Tongue (tissue), 2 donors: ENCODE results near the gene TYMP. TPM values are rescaled to one million over a fixed set of nuclear protein-coding genes. Genes with fewer than 3 reads are reported as not detected.

Experiments used
- DNase-seq: peaks from one replicate; pipeline ENCODE4 v3.0.0-alpha.2; 2015
- total RNA-seq: library from RNA; depleted of rRNA; stranded (reverse); fragments of >200 nt; gene quantifications from one replicate; pipeline ENCODE4 v1.2.3, GENCODE V29; 2014

TYMP gene, protein sequence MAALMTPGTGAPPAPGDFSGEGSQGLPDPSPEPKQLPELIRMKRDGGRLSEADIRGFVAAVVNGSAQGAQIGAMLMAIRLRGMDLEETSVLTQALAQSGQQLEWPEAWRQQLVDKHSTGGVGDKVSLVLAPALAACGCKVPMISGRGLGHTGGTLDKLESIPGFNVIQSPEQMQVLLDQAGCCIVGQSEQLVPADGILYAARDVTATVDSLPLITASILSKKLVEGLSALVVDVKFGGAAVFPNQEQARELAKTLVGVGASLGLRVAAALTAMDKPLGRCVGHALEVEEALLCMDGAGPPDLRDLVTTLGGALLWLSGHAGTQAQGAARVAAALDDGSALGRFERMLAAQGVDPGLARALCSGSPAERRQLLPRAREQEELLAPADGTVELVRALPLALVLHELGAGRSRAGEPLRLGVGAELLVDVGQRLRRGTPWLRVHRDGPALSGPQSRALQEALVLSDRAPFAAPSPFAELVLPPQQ
- 11.0 TPM for total RNA-seq

DNA sequence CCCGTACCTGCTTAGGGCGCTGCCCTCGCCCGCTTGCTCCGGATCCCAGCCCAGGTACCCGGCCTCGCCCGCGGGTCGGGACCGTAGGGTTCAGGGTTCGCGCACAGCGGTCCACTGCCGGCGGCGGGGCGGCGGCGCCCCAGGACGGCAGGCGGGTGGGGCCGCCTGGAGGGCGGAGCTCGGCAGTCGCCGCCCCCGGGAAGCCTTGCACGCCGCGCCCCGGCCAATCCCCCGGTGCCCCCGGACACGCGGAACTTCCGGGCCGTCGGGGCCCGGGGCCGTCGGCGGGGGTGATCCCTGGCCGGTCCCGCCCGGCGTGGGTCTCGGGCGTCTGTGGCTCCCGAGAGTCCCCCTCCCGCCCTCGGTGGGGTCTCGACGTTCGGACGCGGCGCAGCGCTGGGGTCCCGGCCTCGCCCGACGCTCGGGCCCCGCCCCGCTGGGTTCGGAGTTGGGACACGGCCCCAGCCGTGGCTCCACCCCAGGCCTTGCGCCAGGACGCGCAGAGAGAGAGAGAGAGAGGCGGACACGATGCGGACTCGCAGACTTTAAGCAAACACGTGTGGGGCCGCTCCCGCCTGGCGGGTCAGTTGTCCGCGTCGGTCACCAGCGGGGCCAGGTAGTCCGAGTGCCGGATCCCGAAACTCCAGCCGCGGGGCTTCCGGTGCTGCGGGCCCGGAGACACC lies at the start of gene TYMP:
Gene TYMP, minus strand, starts transcription at position 116 of the 683 bp plus-strand sequence. CDS start 303 bp downstream, outside the sequence.
- DNase-seq, result no peak

DNA sequence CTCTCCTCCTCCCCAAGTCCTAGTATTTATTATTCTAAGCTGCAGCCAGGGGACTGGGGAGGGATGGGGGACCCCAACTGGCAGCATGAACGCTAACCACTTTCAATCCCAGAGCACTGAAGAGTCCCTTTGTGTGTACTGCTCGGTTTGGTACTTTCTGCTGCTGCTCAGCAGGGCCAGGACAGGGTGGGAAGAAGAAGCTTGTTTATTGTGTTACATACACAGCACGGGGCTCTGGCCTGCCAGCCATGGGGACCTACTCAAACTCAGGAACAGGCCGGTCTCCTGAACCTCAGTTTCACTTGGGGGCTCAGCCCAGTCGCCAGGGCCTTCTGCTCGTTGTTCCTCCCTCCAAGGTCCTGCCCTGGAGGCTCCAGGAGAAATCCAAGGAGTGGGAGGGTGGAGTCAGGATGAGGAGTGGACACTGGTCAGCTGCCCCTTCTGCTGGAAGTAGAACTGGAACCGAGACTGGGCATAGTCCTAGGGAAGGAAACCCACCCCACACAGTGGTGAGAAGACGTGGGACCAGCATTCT lies 49.0 kb upstream of the TYMP start:
- no peak for DNase-seq

DNA sequence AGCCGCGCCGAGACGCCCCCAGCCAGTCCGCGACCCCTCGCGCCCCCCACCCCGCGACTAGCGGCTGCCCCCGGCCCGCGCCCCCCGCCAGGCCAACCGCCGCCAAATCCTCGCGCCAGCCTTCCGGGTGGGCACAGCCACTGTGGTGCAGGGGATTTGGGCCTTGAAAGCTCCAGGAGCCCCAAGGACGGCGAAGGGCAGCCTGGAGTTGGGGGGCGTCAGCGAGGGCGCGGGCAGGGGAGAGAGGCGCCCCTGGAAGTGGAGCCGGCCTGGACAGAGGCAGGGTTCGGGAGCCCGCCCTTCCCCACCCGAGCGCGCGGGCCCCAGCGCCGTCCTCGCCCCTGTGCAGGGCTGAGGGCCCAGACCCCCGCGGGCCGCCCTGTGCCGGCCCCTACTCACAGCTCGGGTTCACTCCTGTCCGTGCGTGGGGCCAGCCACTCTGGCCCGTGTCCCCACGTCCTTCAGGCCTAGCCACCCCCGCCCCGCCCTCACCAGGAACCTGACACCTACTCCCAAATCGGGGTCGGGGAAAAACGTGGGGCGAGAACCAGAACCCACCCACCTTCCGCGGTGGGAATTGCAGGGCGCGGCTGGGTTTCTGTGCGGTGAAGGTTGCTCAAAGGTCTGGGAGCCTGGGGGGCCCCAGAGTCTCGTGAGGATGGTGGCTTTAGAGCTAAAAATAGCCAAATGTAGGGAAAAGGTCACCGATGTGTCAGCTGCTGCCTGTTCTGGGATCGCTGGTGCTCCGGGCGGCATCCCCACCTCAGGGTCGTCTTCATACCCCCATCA lies 48.4 kb upstream of the TYMP start, which contains the start of gene CPT1B:
Gene CPT1B, minus strand, starts transcription at position 441 of the 789 bp plus-strand sequence. CDS start 512 bp downstream, outside the sequence.
- DNase-seq, result peak; percentile 71

DNA sequence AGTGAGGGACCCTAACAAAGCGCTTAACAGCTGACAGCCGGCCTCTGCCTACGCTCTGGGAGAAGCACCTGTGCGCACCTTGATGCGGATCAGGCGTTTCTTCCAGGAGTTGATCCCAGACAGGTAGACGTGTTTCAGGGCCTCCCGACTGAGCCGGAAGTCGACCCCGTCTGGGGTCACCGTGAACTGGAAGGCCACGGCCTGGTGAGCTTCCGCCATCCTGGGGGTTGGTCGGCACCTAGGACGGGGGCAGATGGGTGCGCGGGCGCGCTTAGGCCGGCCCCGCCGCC lies 47.8 kb upstream of the TYMP start:
- no peak for DNase-seq

DNA sequence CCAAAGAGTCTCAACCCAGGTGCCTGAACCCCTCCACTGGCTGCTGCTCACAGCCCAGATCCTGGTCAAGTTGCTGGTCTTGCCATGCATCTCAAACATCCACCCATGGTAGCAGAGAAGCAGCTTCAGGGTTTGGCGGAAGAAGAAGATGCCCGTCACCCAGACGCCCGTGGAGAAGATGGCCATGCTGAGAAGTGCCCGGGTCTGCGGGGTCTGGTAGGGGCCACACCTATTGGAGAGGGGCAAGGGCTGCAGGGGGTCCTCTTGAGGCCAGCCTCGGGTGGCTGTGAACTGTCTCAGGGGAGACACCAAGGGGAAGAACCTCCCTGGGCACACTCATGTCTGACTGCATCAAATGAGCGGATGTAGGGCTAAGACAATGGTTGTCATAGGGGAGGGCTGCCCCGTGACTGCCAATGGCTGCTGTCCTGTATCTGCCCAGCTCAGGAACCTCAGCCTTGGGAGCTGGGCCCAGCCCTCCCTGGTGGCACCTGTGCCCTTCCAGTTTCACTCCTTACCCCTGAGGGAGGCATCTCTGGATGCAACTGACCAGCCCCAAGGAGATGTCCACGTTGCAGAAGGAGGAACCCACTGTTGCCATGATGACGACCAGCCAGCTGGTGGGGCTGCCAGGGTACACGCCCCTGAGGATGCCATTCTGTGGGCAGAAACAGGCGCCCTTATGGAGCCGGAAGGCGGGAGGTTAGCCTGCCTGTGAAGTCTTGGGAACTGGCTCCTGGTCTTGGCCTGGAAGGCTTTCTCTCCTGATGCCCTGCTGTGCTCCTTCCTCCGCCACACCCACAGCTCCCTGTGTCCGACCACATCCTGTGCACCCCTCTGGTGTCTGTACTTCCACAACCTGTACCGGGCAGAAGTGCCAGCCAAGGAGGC lies 47.2 kb upstream of the TYMP start:
- DNase-seq, result no peak

DNA sequence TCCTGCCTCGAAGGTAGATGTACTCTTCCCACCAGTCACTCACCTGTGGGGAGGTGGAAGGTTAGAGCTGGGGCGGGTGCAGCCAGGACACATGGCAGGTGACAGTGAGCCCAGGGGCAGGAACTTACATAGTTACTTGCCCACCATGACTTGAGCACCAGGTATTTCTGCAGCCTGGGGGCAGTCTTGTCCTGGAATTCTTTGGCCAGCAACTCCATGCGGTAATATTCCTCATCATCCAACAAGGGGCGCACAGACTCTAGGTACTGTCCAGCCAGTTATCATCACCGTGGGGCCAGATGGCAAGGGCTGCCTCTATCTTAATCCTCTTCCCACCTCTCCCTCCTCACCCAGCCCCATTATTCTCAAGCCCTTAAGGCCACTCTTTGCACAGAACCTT lies 46.3 kb upstream of the TYMP start:
- peak; percentile 35 for DNase-seq

DNA sequence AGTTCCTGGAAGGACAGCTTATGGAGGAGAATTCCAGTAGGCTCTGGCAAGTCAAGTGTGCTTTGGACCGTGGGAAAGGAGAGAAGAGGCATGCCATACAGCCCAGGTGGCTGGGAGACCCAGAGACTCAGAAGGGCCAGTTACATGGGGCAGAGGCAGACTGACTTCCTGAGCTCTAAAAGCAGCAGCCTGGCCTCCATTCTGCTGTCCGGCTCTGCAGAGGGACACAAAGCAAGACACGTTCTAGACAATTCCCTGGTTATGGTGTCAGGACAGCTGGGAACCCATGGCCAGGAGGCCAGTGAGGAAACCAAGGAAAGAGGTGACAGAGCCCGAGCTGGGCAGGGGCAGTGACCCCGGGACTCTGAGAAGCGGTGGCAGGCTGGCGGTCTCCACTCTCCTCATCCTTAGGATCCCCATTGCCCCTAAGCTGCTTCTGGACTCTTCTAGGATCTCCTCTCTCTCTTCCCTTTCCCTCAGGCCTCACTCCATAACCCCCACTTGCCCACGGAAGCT lies 45.7 kb upstream of the TYMP start:
- DNase-seq, result no peak

DNA sequence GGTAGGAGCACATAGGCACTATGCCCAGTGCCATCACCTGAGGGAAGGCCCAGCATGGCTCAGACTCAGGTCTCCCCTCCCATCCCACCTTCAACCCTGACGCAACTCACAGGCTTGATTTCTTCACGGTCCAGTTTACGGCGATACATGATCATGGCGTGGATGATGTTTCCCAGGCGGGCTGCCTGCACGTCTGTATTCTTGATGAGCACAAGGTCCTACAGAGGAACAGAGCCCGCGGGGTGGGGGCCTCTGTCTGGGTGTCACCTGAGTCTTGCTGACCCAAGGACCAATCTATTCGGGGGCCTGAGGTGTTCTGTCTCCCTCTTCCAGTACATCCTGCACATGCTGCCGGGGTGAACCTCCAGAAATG lies 44.6 kb upstream of the TYMP start:
- no peak for DNase-seq

DNA sequence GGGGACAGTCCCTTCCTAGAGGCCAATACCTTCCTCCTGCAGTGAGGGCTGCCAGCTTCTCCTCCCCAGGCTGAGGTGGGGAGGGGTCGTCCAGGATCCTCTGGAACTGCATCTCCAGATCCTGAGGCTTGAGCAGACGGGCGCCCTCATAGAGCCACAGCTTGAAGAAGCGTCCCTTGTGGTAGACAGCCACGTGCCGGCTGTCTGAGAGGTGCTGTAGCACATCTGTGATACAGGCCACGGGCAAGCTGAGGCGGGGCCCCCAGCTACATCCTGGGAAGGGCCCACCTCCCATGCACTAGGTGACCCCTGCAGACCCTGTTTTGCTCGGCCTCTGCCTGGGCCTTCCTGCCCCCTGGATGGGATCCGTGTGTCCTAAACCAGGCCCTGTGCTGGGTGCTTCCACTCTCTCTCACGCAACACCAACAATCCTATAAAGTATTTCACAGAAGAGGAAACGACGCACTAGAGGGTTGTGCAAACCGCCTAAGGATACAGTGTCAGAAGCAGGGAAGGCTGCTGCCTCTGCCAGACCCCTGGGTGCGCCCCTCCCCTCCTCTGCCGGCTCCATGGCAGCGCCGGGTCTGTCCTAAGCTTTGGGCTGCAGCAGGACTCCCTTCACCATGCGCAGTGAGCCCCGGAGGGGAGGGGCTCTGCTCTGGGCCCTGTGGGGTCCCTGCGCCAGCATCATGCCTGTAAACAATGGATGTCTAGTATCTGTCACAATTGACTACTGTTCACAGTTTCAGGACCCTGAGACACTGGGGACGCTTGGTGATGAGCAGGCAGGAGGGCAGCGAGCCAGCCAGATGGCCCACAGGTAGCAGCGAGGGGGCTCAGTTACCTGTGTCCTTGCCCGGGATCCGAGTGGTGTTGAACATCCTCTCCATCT lies 43.9 kb upstream of the TYMP start:
- no peak for DNase-seq

DNA sequence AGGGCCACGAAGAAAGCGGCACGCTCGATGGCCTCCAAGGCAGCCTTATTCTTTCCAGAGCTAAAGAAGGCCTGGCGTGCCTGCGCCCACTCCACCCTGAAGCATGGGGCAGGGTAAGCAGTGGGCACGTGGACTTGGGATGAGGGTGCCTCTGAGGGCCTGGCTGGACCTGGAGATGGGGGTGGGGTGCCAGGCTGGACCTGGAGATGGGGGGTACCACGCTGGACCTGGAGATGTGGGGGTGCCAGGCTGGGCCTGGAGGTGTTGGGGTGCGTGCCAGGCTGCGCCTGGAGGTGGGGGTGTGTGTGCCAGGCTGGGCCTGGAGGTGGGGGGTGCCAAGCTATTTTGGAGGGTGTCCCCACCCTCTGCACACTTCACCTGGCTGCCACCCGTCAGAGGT lies 43.2 kb upstream of the TYMP start:
- no peak for DNase-seq

DNA sequence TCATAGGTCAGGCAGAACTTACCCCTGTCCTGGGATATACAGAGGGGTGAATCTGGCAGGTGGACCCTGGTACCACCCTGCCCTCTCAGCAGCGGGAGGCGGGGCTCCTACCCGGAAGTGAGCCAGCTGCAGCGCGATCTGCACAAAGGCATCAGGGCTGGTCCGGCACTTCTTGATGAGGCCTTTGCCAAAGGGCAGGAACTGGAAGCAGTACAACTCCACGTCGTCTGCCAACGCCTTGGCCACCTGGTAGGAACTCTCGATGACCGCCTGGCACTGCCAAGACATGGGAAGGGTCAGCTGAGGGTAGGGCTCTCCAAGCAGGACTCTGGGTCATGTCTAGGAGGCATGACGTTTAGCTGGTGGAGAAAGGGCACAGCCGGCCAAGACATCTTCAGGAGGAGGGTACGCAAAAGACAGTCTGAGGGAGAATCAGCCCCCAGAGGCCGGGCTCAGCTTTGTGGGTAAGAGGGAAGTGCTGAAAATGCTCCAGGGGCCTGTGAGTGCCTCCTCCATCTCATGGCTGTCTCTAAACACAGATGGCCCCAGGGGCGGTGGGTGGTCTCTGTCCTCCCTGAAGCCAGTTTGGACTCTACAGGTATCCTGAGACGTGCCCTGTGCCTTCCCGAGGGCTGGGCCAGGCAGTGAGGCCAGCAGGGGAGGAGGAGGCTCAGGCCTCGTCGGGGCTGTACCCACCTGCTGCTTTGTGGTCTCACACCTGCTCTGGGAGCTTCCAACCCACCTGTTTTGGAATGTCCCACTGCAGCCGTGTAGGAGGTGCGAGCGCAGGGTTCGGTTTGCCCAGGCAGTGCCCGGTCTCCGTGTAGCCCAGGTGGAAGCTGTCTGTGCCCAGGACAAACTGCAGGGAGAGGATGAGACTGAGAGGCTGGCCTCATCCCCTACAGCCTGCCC lies 41.7 kb upstream of the TYMP start:
- DNase-seq, result no peak

DNA sequence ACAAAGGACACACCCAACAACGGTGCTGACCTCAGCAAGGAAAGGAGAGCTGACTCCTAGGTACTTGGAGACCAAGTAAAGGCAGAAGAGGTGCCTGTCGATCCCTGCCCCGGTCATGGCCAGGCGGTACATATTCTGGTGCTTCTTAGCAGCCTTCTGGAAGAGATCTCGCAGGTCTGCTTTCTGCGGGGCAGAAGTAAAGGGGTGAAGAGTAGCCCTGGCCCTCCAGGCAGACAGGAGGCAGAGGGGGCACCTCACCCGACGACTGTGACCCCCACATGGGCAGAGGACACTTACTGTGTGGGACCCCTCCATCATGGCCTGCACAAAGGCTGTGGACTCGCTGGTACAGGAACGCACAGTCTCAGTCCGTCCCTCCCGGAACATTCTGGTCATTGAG lies 41.0 kb upstream of the TYMP start:
- DNase-seq, result no peak

DNA sequence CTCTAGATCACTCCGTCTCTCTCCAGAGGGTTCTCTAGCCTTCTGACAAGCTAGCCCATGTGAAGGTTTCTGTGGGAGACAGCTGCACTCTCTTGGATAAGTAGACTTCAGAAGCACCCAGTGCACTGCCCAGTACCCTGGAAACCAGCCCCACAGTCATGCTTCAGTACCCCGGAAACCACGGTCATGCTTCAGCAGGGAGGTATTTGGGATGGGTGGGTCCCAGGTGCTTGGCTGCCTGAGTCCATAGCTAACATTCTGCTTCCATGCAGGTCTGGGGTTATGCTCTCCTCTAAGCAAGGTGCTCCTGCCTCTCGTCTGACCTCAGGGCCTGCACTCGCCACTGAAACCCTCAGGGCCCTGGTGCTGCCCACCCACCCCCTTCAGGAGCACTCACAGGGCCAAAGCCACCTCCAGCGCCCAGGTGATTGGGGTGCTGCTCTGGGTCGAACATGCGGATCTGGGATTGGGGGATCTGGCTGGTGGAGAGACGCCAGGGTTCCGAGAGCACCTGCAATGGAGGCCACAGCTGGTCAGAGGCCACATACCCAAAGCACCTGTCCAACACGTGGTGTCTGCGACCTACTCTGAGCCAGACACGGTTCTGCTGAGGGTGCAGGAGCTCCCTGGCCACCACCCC lies 40.2 kb upstream of the TYMP start:
- DNase-seq, result no peak

DNA sequence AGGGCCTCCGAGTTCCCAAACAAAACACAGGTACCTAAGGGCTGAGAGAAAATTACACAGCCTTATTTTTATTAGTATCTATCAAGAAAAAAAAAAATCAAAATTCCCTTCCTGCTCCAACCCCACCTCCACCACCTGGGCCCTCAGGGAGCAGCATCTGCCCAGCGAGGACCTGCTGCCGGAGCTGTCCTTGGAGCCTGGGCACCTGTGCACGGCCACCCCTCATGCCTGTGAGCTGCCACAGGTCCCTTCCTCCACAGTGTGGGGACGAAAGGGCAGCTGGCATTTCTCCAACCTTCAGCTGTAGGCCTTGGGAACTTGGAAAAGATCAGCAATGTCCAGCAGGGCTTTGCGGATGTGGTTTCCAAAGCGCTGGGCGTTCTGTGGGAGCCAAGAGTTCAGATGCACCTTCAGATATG lies 39.2 kb upstream of the TYMP start:
- no peak for DNase-seq

DNA sequence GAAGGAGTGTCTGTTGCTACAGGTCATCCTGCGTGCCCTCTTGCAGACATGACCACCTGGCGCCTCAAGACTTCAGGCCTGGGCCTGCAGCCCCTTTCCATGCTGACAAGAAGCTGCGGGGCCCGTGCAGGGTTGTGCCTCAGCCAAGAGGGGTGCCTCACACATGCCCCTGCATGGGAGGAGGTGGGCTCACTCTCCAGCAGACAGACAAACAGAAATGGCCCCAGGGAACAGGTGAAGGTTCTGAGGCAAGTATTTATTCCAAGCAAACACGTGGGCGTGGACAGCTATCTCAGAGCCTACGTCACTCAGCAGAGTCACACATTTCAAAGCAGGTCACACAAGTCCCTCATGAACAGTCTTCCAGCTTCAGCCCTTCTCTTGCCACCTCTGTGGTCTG lies 38.8 kb upstream of the TYMP start:
- DNase-seq, result peak; percentile 44

DNA sequence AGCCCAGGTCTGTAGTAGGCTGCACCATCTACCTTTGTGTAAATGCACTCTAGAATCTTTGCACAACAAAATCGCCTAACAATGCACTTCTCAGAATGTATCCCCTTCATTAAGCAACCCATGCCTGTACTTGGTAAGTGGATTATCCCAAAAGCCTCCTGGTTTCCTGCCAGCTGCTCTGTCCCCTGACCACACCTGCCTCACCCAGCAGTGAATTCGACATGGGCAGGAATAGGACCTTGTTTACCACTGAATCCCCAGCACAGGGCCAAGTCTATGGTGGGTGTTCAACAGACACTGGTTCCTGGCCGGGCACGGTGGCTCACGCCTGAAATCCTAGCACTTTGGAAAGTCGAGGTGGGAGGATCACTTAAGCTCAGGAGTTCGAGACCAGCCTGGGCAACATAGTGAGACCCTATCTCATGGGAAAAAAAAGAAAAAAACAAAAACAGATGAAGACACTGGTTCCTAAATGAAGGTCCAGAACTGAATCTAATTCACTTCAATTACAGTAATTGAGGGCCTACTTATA lies 38.0 kb upstream of the TYMP start:
- DNase-seq, result no peak

DNA sequence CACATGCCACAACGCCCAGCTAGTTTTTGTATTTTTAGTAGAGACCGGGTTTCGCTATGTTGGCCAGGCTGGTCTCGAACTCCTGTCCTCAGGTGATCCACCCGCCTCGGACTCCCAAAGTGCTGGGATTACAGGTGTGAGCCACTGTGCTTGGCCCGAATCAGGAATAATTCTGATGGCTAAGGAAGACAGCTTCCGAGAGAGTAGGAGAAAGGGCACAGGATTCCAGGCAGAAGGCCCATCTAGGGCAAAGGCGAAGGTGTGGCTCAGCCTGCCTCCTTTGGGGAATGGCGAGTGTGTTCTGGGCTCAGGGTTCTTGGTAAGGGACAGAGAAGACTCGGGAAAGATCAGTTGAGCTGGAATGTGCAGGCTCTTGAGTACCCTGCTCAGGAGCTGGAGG lies 34.5 kb upstream of the TYMP start:
- no peak for DNase-seq

DNA sequence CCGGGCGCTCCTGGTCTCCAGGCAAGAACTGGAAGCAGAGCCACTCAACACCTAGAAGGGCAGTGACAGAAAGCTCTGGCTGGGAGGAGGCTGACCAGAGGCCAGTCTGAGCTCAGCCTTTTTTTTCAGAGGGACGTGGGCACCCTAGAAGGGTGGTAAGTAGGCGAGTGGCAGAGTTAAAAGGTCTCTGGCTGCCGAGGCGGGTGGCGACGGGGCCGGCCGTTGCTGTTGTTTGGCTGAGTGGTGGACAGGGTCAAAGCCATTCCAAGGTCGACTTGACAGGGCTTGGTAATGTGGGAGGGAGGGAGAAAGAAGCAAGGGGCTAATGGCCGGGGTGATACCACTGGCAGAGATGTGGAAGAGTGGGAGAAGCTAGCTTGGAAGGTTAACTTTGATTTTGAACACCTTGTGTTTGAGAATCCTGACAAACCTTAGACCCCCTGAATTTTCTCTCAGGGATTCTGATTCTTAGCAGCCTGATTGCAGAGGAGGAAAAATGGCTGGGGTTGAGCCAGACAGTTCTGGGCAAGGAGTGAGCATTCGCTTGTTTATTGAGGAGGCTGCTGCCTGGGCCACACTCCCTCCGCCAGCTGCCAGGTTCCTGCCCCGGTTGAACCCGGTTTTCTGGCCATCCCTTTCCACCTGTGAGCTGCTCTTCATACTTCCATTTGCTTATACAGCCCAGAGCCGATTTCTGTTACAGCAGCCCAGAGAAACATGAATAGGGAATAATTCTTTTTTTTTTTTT lies 33.8 kb upstream of the TYMP start:
- no peak for DNase-seq
